Right lobe of liver (tissue), 6 donors: ENCODE measurements around the gene NEUROG1. TPM values are rescaled to one million over a fixed set of nuclear protein-coding genes. Genes with fewer than 3 reads are reported as not detected.
"Not testable (repeated sequence)": the region's sequence is repeated elsewhere in the genome, so short reads cannot be mapped to it uniquely, and the experiment has no call there.

Experiments used
- ATAC-seq, 4 donors: fragments of 200-7000 bp; cut with Tn5 transposase; one replicate each; pipeline ENCODE4 v1.9.1; 2020; ENCODE audit warnings: mild to moderate bottlenecking in 4 of 4, moderate library complexity in 4 of 4
- DNase-seq, 3 donors: peaks; one replicate each; pipeline ENCODE4 v3.0.0-alpha.2; 2020
- H3K27ac ChIP-seq, 3 donors: fragments of 200-600 bp; one replicate each; pipeline ENCODE4 v1.8.0; 2022
- H3K27me3 ChIP-seq, 2 donors: fragments of 200-600 bp; one replicate each; pipeline ENCODE4 v1.8.0; 2022
- H3K36me3 ChIP-seq, 4 donors: fragments of 200-600 bp; sonication (generic) in 1 of 4; one replicate each; pipeline versions ENCODE4 v1.5.1 to v1.8.0; 2017 to 2022; ENCODE audit warnings: control low read depth in 1 of 4
- H3K4me1 ChIP-seq, 4 donors: fragments of 200-600 bp; sonication (generic) in 1 of 4; one replicate each; pipeline versions ENCODE4 v1.5.1 to v1.8.0; 2017 to 2022; ENCODE audit warnings: control low read depth in 1 of 4
- H3K4me3 ChIP-seq, 3 donors: fragments of 200-600 bp; one replicate each; pipeline ENCODE4 v1.8.0; 2022
- H3K9me3 ChIP-seq, 4 donors: fragments of 200-600 bp; sonication (generic) in 1 of 4; one replicate each; pipeline versions ENCODE4 v1.5.1 to v1.8.0; 2017 to 2022; ENCODE audit warnings: control low read depth in 1 of 4
- POLR2A ChIP-seq: fragments of 450-650 bp; IDR thresholded peaks from one replicate; pipeline ENCODE4 v1.6.1; 2017; ENCODE audit warnings: antibody characterized with exemption, mild to moderate bottlenecking
- WGBS: methylation state at CpG from one replicate; pipeline ENCODE4 v1.1.6; 2018; ENCODE audit warnings: low coverage, low lambda C conversion rate; ENCODE audit not compliant: insufficient coverage; ENCODE audit errors: missing lambda C conversion rate; 5-methylcytosine and 5-hydroxymethylcytosine counted together
- intact Hi-C, 2 donors: fragments of 100-400 bp; cut with DNase I; formaldehyde crosslinking; loops; one replicate each; pipeline versions ENCODE4 v1.11.2 to v1.14.1; 2022
- total RNA-seq, 6 experiments: library from RNA; depleted of rRNA in 2 of 6; stranded (reverse); fragments of >200 nt in 2 of 6; fragmentation: NEBNext Ultra II Directional in 3 of 6; extraction: Animal tissue kit (Norgen Biotek cat#: 25700) in 3 of 6; gene quantifications; one replicate each; pipeline versions ENCODE4 v1.1.0 to v1.2.4, GENCODE V29; 2016 to 2023
- TF ChIP-seq, protein P1 (sequence below), 4 donors: fragments of 200-600 bp in 3 of 4; fragments of 450-650 bp in 1 of 4; IDR thresholded peaks; one replicate each; pipeline versions ENCODE4 v1.5.1 to v1.8.0; 2016 to 2022; ENCODE audit warnings: antibody characterized with exemption in 4 of 4, mild to moderate bottlenecking in 2 of 4
- donor health status: DM: no; HTN: yes; CAD: no.
- donor health status: DM: no; HTN: no; CAD: no.
- donor health status: DM: no; HTN: no; CAD: no.
- donor health status: DM: no; HTN: yes; CAD: no.
- donor health status: DM: no; HTN: yes; CAD: no.

NEUROG1 gene
- total RNA-seq, 6 experiments from 2014 or later, result not detected

DNA sequence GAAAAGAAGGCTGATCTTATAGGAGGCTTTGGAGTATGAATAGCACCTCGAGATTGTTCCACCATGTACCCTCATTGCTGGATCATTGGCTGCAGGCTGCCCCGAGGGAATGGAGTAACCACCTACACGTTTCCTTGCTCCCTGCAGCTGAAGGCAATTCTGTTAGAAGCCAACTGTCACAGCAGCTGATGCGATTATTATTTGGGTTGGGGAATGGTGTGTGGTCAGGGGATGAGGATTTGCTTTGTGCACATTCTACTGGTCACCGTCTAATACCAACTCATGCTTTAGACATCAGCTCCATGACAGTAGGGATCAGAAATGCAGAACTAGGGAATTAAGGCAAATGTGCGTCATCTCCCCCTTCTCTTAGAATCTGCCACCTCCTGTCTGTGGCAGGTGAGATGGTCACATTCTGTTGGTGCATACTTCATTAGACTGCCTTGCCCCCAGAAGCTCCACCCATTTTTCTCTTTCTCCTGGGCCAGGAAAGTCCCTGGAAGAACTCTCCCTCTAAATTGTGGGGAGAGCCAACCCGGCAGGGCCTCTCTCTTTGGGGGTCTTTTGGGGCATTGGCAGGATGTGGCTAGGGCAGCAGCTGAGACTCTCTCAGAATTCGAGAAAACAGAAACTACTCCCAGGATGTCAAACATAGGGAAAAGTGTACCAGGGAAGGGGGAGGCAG lies 32.8 kb downstream of the NEUROG1 start:
- H3K4me3 ChIP-seq, result no peak overlapping the region
- H3K9me3 ChIP-seq, result no peaks in the 10 kb centered on the region
- H3K36me3 ChIP-seq, result no peaks in the 10 kb centered on the region
- DNase-seq, result no peak
- TF ChIP-seq POLR2A, result no peak
- TF ChIP-seq, protein P1, sequence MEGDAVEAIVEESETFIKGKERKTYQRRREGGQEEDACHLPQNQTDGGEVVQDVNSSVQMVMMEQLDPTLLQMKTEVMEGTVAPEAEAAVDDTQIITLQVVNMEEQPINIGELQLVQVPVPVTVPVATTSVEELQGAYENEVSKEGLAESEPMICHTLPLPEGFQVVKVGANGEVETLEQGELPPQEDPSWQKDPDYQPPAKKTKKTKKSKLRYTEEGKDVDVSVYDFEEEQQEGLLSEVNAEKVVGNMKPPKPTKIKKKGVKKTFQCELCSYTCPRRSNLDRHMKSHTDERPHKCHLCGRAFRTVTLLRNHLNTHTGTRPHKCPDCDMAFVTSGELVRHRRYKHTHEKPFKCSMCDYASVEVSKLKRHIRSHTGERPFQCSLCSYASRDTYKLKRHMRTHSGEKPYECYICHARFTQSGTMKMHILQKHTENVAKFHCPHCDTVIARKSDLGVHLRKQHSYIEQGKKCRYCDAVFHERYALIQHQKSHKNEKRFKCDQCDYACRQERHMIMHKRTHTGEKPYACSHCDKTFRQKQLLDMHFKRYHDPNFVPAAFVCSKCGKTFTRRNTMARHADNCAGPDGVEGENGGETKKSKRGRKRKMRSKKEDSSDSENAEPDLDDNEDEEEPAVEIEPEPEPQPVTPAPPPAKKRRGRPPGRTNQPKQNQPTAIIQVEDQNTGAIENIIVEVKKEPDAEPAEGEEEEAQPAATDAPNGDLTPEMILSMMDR (IDR thresholded peaks at IDR 0.05), result no peak
- no peaks in the 10 kb centered on the region for H3K27me3 ChIP-seq
- no peaks in the 10 kb centered on the region for H3K4me1 ChIP-seq
- ATAC-seq, result no peak
- WGBS, result 46% methylated on average over 7 of the region's 8 CpGs
- H3K27ac ChIP-seq, result no peak overlapping the region
- intact Hi-C loops, result no loop called here

DNA sequence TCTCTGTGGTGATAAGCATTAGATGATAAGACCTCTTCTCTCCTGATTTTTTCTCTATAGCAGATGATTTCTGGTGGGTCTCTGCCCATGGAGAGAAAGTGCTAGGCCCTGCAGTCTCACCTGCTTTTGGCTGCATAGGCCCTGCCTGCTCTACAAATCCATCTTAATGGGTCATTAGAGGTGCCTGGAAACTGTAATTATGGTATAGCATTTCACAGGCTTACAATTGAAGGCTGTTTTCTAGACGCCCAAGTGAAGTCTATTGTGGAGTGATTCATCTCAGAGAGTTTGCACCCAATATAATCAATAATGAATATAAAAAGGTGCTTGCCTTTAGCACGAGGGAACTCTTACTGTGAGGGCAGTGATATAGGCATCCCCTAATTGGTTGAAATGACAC lies 33.8 kb downstream of the NEUROG1 start:
- Histone ChIP-seq H3K27me3 (no peaks in the 10 kb centered on the region), H3K4me3 (no peak overlapping the region), H3K4me1 (no peaks in the 10 kb centered on the region), H3K27ac (no peak overlapping the region), H3K36me3 (no peaks in the 10 kb centered on the region), H3K9me3 (no peaks in the 10 kb centered on the region)
- DNase-seq (no peak), ATAC-seq (no peak)
- TF ChIP-seq, protein P1 (IDR thresholded peaks at IDR 0.05), result no peak
- TF ChIP-seq POLR2A, result no peak
- intact Hi-C loops, result no loop called here
- WGBS, result 29% methylated on average over 2 of the region's 2 CpGs

DNA sequence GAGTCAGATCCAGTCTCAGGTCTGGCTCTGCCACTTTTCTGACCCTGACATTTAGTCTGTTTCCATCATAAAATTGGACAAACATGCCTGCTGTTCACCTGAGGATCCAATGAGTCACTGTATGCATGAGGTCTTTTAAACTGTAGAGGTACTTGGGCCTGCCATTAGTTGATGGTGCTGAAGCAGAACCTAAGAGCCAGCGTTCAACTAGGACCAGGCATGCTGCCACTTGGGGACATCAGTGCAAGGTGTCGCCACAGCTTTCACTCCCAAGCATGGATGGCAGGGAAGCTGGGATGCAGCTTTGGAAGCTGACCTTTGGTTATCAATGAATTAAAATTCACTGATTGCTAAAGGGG lies 37.1 kb downstream of the NEUROG1 start:
- no CpG with 5 or more reads among the region's 2 CpGs for WGBS

DNA sequence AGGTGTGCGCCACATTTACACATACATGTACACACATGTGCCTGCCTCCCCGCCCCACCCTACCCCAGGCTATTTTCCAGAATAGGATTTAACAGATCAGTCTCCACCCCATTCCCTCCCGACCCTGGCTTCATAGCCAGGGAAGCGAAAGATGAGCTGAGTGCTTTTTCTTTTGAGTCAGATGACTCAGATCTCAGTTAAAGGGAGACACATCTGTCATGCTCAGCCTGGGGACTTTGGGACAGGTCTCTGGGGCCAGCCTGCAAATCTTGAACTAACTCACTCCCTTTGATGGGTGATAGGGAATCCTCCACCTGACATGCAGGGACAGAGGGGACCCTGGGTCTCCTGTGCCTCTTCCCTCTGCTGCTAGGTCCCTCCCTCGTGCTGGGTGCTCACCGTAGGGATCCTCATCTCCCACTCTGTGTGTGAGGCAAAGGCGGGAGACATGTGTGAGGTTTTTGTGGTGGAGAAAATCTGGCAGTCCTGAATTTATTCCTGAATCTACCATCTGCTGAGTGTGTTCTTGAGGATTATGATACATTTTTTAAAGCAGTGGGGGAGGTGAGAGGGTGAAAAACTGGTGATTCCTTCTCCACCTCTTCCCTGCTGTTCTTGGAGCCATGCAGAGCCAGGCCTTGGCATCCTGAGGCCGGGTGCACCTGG lies 37.7 kb downstream of the NEUROG1 start:
- ATAC-seq, result no peak
- intact Hi-C loops, result no loop called here
- Histone ChIP-seq H3K36me3 (no peaks in the 10 kb centered on the region), H3K27ac (no peak overlapping the region), H3K27me3 (no peaks in the 10 kb centered on the region), H3K9me3 (no peaks in the 10 kb centered on the region), H3K4me3 (no peak overlapping the region), H3K4me1 (no peaks in the 10 kb centered on the region)
- no peak for TF ChIP-seq POLR2A
- TF ChIP-seq, protein P1 (IDR thresholded peaks at IDR 0.05), result no peak
- no peak for DNase-seq
- WGBS, result 60% methylated on average over 6 of the region's 8 CpGs

More for the DNA sequence above, 37.1 kb downstream of the NEUROG1 start:
- intact Hi-C loops, result no loop called here
- H3K27ac ChIP-seq, result no peak overlapping the region
- DNase-seq (no peak), ATAC-seq (no peak)
- no peaks in the 10 kb centered on the region for H3K27me3 ChIP-seq
- TF ChIP-seq POLR2A, result no peak
- TF ChIP-seq, protein P1 (IDR thresholded peaks at IDR 0.05), result no peak
- H3K9me3 ChIP-seq, result no peaks in the 10 kb centered on the region
- no peaks in the 10 kb centered on the region for H3K36me3 ChIP-seq
- H3K4me1 ChIP-seq, result no peaks in the 10 kb centered on the region
- no peak overlapping the region for H3K4me3 ChIP-seq

DNA sequence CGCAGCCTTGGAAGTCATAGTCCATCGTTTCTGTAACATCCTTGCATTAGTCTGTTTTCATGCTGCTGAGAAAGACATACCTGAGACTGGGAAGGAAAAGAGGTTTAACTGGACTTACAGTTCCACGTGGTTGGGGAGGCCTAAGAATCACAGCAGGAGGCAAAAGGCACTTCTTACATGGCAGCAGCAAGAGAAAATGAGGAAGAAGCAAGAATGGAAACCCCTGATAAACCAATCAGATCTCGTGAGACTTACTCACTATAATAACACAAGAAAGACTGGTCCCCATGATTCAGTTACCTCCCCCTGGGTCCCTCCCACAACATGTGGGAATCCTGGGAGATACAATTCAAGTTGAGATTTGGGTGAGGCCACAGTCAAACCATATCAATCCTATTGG lies 40.2 kb downstream of the NEUROG1 start:
- H3K4me1 ChIP-seq, ATAC-seq, H3K27ac ChIP-seq, H3K9me3 ChIP-seq, DNase-seq, H3K27me3 ChIP-seq, intact Hi-C loops, H3K36me3 ChIP-seq, H3K4me3 ChIP-seq: not testable (repeated sequence)
- 41% methylated on average over 4 of the region's 4 CpGs for WGBS
